ENCODE measurements around the gene DENND4C.

GRCh38 chr9:19255112-19255511 is 24.6 kb downstream of the DENND4C start:
- no peak for TF ChIP-seq POLR2A (IDR thresholded peaks at IDR 0.05)
- TF ChIP-seq, protein P1, sequence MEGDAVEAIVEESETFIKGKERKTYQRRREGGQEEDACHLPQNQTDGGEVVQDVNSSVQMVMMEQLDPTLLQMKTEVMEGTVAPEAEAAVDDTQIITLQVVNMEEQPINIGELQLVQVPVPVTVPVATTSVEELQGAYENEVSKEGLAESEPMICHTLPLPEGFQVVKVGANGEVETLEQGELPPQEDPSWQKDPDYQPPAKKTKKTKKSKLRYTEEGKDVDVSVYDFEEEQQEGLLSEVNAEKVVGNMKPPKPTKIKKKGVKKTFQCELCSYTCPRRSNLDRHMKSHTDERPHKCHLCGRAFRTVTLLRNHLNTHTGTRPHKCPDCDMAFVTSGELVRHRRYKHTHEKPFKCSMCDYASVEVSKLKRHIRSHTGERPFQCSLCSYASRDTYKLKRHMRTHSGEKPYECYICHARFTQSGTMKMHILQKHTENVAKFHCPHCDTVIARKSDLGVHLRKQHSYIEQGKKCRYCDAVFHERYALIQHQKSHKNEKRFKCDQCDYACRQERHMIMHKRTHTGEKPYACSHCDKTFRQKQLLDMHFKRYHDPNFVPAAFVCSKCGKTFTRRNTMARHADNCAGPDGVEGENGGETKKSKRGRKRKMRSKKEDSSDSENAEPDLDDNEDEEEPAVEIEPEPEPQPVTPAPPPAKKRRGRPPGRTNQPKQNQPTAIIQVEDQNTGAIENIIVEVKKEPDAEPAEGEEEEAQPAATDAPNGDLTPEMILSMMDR (IDR thresholded peaks at IDR 0.05): no peak

All from vagina (tissue), 2 donors.